CD14-positive monocyte (primary cell): Measurements from ENCODE around the gene LRRFIP1. TPM values are rescaled to one million over a fixed set of nuclear protein-coding genes. Genes with fewer than 3 reads are reported as not detected.

Experiments used
- DNase-seq, 3 donors: peaks; one replicate each; pipeline ENCODE4 v3.0.0-alpha.2; 2011 to 2022
- H2AFZ ChIP-seq: 2 replicates; pipeline ENCODE4 v1.6.0; 2012; ENCODE audit warnings: mild to moderate bottlenecking, low read depth, low read length, inconsistent platforms; ENCODE audit not compliant: insufficient read depth, poor library complexity, severe bottlenecking
- H3K27ac ChIP-seq, 2 donors: 1 replicate in 1 of 2; 2 replicates in 1 of 2; pipeline ENCODE4 v1.5.1; 2012 to 2013; ENCODE audit warnings: low read length in 2 of 2, control low read depth in 1 of 2, inconsistent platforms in 1 of 2, low read depth in 1 of 2, mild to moderate bottlenecking in 1 of 2
- H3K27me3 ChIP-seq, 2 donors: one replicate each; pipeline versions ENCODE4 v1.6.0 to v1.6.1; 2011 to 2013; ENCODE audit warnings: low read length in 2 of 2; ENCODE audit not compliant: control insufficient read depth in 2 of 2, insufficient read depth in 2 of 2
- H3K36me3 ChIP-seq, 2 donors: replicated peaks in 1 of 2; 1 replicate in 1 of 2; 2 replicates in 1 of 2; pipeline versions ENCODE4 v1.5.1 to v1.6.1; 2012 to 2013; ENCODE audit warnings: low read length in 2 of 2, control low read depth in 1 of 2, inconsistent platforms in 1 of 2, mild to moderate bottlenecking in 1 of 2; ENCODE audit not compliant: insufficient read depth in 2 of 2, control insufficient read depth in 1 of 2
- H3K4me1 ChIP-seq, 2 donors: 1 replicate in 1 of 2; 2 replicates in 1 of 2; pipeline versions ENCODE4 v1.5.1 to v1.6.1; 2012 to 2013; ENCODE audit warnings: low read length in 2 of 2, control low read depth in 1 of 2, inconsistent platforms in 1 of 2, mild to moderate bottlenecking in 1 of 2, moderate library complexity in 1 of 2; ENCODE audit not compliant: insufficient read depth in 2 of 2, control insufficient read depth in 1 of 2
- H3K4me2 ChIP-seq: replicated peaks from 2 replicates; pipeline ENCODE3; 2012; ENCODE audit warnings: low read length, moderate library complexity, mild to moderate bottlenecking; ENCODE audit not compliant: poor library complexity, severe bottlenecking; ENCODE audit errors: extremely low read depth
- H3K4me3 ChIP-seq, 3 experiments: fragments of 200-600 bp in 1 of 3; sonication (generic) in 1 of 3; replicated peaks in 1 of 3; 1 replicate in 2 of 3; 2 replicates in 1 of 3; pipeline ENCODE4 v1.5.1; 2011 to 2013; ENCODE audit warnings: low read length in 3 of 3, mild to moderate bottlenecking in 3 of 3, control low read depth in 2 of 3, low read depth in 2 of 3, inconsistent platforms in 1 of 3, moderate library complexity in 1 of 3
- H3K79me2 ChIP-seq: 2 replicates; pipeline ENCODE4 v1.6.0; 2012; ENCODE audit warnings: mild to moderate bottlenecking, control low read depth, inconsistent platforms, low read length, moderate library complexity; ENCODE audit not compliant: insufficient read depth
- H3K9ac ChIP-seq: 2 replicates; pipeline ENCODE4 v1.6.0; 2017; ENCODE audit warnings: low read length, mild to moderate bottlenecking; ENCODE audit not compliant: insufficient read depth, poor library complexity, severe bottlenecking
- H3K9me3 ChIP-seq, 2 donors: replicated peaks in 1 of 2; 1 replicate in 1 of 2; 2 replicates in 1 of 2; pipeline versions ENCODE4 v1.5.1 to v1.6.1; 2012 to 2013; ENCODE audit warnings: low read length in 2 of 2, control low read depth in 1 of 2; ENCODE audit not compliant: control insufficient read depth in 1 of 2, insufficient read depth in 1 of 2
- H4K20me1 ChIP-seq: 2 replicates; pipeline ENCODE4 v1.6.0; 2012; ENCODE audit warnings: mild to moderate bottlenecking, low read length, control low read depth, moderate library complexity; ENCODE audit not compliant: insufficient read depth
- H3K27ac Mint-ChIP-seq, 7 donors: one replicate each; pipeline ENCODE4 v1.8.0; 2020; ENCODE audit warnings: mild to moderate bottlenecking in 7 of 7, mixed read lengths in 7 of 7, moderate library complexity in 6 of 7, inconsistent platforms in 2 of 7
- H3K27me3 Mint-ChIP-seq, 3 donors: one replicate each; pipeline ENCODE4 v1.8.0; 2021 to 2022; ENCODE audit warnings: low read depth in 3 of 3, mild to moderate bottlenecking in 3 of 3, mixed read lengths in 3 of 3, moderate library complexity in 3 of 3, inconsistent platforms in 1 of 3
- H3K36me3 Mint-ChIP-seq, 2 donors: one replicate each; pipeline ENCODE4 v1.8.0; 2020; ENCODE audit warnings: mixed read lengths in 2 of 2, inconsistent platforms in 1 of 2, mild to moderate bottlenecking in 1 of 2
- H3K4me1 Mint-ChIP-seq: one replicate; pipeline ENCODE4 v1.8.0; 2020; ENCODE audit warnings: mild to moderate bottlenecking, mixed read lengths
- H3K4me3 Mint-ChIP-seq, 2 donors: one replicate each; pipeline ENCODE4 v1.8.0; 2020; ENCODE audit warnings: mild to moderate bottlenecking in 2 of 2, mixed read lengths in 2 of 2, moderate library complexity in 1 of 2
- H3K9me3 Mint-ChIP-seq, 7 donors: one replicate each; pipeline ENCODE4 v1.8.0; 2020 to 2022; ENCODE audit warnings: mixed read lengths in 7 of 7, mild to moderate bottlenecking in 6 of 7, moderate library complexity in 6 of 7, inconsistent platforms in 2 of 7
- CTCF ChIP-seq: fragments of 200-600 bp; IDR thresholded peaks from one replicate; pipeline ENCODE4 v1.8.0; 2022; ENCODE audit warnings: antibody characterized with exemption, mild to moderate bottlenecking
- WGBS: methylation state at CpG from one replicate; pipeline ENCODE4 v1.1.5; 2013; ENCODE audit warnings: missing lambda C conversion rate; ENCODE audit not compliant: insufficient coverage; 5-methylcytosine and 5-hydroxymethylcytosine counted together
- intact Hi-C, 2 donors: fragments of 100-400 bp; cut with micrococcal nuclease; formaldehyde crosslinking; loops; one replicate each; pipeline versions ENCODE4 v1.15.0 to v1.15.1; 2023
- polyA plus RNA-seq, 3 donors: library from polyadenylated mRNA; depleted of rRNA in 1 of 3; unstranded in 2 of 3; stranded (reverse) in 1 of 3; fragments of 300-500 nt in 2 of 3; fragments of >200 nt in 1 of 3; fragmentation: Illumina TruSeq in 2 of 3; gene quantifications; 1 replicate in 2 of 3; 2 replicates in 1 of 3; pipeline ENCODE4 v1.2.3, GENCODE V29; 2012 to 2021

The LRRFIP1 gene
- polyA plus RNA-seq, 3 donors, result 67.3 to 148 (median 98.3) TPM

GRCh38 chr2:237708065-237708398 is 80.6 kb downstream of the LRRFIP1 start:
- Histone ChIP-seq H4K20me1 (peaks cover 100% of the 10 kb centered on the region), H3K4me3 (no peak overlapping the region), H3K4me2 (no peak overlapping the region), H3K9me3 (no peaks in the 10 kb centered on the region), H3K27ac (peak overlapping the region; percentile 40 to 64), H3K9ac (no peak overlapping the region), H3K36me3 (peaks cover 43 to 60% of the 10 kb centered on the region in 2 donors), H3K4me1 (peaks cover 50 to 55% of the 10 kb centered on the region in 2 donors), H3K79me2 (peaks cover 100% of the 10 kb centered on the region), H3K27me3 (no peaks in the 10 kb centered on the region), H2AFZ (no peak overlapping the region)
- Mint-ChIP-seq H3K9me3 (peaks cover 0 to 2% (median 0%) of the 10 kb centered on the region in 7 donors), H3K27ac (peak overlapping the region in 2 of 7 donors; percentile 87 to 99), H3K4me1 (peaks cover 61% of the 10 kb centered on the region), H3K4me3 (no peak overlapping the region), H3K36me3 (peaks cover 51 to 86% of the 10 kb centered on the region in 2 donors), H3K27me3 (no peaks in the 10 kb centered on the region)
- intact Hi-C loops, result loop anchor here in 1 of 2 donors (5.0 kb wide), 1 partner anchor 36 kb away; no protein-coding TSS in a partner anchor
- 93% methylated on average over 1 of the region's 3 CpGs for WGBS
- TF ChIP-seq CTCF, result peak; percentile 18
- no peak for DNase-seq

- Histone ChIP-seq H3K27me3 (no peaks in the 10 kb centered on the region), H4K20me1 (peaks cover 100% of the 10 kb centered on the region), H3K9ac (no peak overlapping the region), H3K27ac (no peak overlapping the region), H3K36me3 (peaks cover 43 to 64% of the 10 kb centered on the region in 2 donors), H3K4me3 (no peak overlapping the region), H2AFZ (no peak overlapping the region), H3K9me3 (no peaks in the 10 kb centered on the region), H3K4me2 (no peak overlapping the region), H3K79me2 (peaks cover 100% of the 10 kb centered on the region), H3K4me1 (peaks cover 46 to 50% of the 10 kb centered on the region in 2 donors)
- no peak for DNase-seq
- Mint-ChIP-seq H3K36me3 (peaks cover 50 to 85% of the 10 kb centered on the region in 2 donors), H3K27me3 (no peaks in the 10 kb centered on the region), H3K27ac (peak overlapping the region in 2 of 7 donors; percentile 87 to 99), H3K4me1 (peaks cover 58% of the 10 kb centered on the region), H3K9me3 (peaks cover 0 to 2% (median 0%) of the 10 kb centered on the region in 7 donors), H3K4me3 (no peak overlapping the region)
- intact Hi-C loops, result loop anchor here in 1 of 2 donors (5.0 kb wide), 1 partner anchor 36 kb away; no protein-coding TSS in a partner anchor
- 95% methylated on average over 27 of the region's 27 CpGs for WGBS
- no peak for TF ChIP-seq CTCF
Observed at GRCh38 chr2:237708491-237708890, 81.1 kb downstream of the LRRFIP1 start.
